Glomerular endothelial cell (primary cell): ENCODE data around the gene IGSF9B. TPM values are rescaled to one million over a fixed set of nuclear protein-coding genes. Genes with fewer than 3 reads are reported as not detected.

Experiments
- DNase-seq: peaks from one replicate; pipeline ENCODE4 v3.0.0-alpha.2; 2011; ENCODE audit warnings: low read depth, low spot score; ENCODE audit errors: extremely low read depth
- total RNA-seq: library from RNA; depleted of rRNA; stranded (reverse); fragments of >200 nt; gene quantifications from 2 replicates; pipeline ENCODE4 v1.2.3, GENCODE V29; 2015

Gene IGSF9B
- total RNA-seq, 1 donor from 2014 or later: not detected

DNA sequence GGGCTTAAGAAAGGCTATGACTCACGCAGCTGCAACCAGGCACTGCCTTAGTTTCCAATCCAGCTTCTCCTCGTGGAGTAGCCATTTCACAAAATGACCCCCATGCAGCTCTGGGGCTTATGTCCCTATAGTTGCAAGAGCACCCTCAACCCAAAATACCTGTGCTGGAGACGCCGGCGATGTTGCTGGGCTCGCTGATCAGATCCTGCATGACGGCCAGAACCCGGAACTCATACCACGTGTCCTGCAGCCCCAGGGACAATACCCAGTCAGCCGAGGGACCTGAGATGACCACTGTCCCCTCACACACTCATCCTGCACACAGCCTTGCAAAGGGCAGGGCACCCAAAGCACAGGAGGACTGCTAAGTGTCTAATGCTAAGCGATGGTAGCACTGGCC lies 32.1 kb downstream of the IGSF9B start:
- DNase-seq: no peak

DNA sequence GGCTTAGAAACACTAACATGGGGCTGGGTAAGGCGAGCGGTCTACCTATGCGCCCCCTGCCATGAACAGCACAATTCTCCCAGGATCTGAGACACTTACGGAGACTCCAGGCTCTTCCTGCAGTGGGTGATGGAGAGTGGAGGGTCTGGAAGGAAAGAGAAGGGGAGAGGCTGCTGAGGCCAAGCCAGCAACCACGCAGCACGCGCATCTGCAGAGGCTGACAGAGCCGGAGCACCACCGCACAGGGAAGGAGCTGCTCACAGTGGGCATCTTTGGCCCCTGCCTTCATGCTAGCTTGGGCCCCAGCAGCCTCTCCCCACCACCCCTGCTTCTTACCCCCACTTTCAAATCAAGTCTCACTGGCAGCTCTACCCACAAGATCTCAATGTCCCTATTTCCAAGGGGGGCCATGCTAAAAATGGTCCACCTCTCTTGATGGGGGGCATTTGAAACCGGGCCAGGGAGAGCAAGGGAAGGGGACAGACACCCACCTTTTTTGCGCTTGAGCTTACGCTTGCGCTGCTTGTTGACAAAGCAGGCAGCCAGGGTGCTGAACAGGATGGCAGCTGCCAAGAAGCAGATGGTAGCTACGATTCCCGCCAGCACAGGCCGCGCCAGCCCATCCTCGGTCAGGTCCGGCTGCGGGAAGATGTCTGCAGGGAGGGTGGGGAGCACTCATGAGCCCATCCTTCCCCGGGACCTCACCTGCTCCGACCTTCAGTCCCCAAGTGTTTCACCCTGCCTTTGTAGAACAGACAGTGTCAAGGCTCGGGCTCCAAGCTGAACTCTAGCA lies 34.5 kb downstream of the IGSF9B start:
- DNase-seq: no peak

DNA sequence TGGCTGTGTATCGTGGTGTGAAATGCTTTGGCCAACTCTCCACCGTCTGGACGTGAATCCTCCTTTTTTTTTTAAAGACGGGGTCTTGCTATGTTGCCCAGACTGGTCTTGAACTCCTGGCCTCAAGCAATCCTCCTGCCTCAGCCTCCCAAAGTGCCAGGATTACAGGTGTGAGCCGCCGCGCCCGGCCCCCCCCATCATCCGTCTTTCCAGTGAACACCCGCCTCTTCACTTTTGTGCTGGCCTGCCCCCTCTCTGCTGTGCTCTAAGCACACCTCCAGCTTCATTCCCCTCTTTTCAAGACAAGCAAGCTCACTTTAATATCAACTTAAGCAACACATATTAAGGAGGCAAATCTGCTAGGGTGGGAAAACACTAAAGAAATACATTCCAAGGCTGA lies 35.3 kb downstream of the IGSF9B start:
- DNase-seq: no peak

- no peak for DNase-seq
Measured at GRCh38 chr11:133921026-133921425, 35.7 kb downstream of the IGSF9B start.

DNA sequence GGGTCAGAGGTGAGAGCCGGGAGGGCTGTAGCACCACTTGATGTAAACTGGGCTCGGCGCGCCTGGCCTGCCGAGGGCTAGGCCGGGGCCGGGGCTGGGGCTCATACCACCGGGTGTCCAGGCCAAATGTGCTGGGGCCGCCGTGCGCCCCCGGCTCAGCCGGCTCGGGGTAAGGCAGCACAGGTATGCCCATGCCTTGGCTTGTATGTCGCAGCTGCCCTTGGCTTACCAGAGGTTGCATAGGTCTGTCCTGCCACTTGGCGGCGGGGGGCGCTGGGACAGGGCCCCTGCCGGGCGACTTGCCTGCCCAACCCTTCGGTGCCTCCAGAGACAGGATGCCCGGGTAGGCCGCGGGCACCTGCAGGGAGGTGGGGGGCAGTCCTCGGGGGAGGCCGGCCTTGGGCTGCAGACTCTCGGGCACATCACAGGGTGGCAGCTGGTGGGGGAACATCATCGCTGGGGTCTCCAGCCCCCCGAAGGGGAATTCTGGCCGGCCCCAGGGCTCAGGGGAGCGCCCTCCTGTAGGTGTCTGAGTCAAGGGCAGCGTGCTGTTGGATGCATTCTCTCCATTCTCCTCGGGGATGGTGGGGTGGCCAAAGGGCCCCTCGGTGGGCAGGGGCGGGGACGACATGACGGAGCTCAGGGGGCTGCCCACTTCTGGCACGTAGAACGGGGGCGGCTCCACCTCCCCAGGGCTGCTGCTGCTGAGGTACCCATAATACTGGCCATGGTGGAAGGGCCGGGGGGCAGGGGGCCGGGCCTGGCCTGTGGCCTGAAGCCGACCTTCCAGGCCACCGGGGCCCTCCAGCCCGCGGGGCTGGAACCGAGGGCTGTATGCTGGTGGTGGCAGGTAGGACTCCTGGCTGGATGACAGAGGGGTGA lies 36.4 kb downstream of the IGSF9B start:
- DNase-seq: no peak

- no peak for DNase-seq
Measured at GRCh38 chr11:133919330-133920108, 37.2 kb downstream of the IGSF9B start.

GRCh38 chr11:133918608-133919260 lies 38.0 kb downstream of the IGSF9B start:
- DNase-seq: no peak

GRCh38 chr11:133917921-133918607 lies 38.7 kb downstream of the IGSF9B start:
- DNase-seq: no peak

DNA sequence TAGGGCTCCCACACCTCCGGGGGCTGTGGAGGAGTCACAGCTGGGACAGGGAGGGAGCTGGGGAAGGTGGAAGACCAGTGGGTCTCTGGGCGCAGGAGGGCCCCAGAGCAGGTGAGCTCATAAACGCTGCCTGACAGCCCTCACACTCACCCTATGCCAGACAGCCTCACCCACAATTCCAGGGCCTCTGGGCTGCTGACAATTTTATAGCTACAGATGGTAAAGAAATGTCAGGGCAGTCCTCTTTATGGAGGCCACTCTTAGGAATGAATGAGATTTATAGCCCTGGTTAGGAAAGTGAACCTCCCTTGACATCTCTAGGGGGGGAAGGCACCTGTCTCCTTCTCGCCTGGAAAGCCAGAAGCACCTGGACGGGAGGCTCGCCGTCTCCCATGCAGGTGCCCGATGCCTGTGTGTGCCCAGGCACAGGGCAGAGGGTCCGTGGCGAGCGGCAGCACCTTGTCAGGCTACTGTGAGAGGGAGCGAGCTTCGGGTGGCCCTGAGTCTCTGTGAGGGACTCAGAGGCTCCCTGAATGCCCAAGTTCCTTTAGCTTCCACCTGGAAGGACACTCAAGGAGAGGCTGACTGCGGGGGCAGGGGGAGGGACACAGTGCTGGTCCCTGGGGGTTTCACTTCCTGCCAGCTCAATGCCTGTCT lies 39.9 kb downstream of the IGSF9B start:
- DNase-seq: no peak

DNA sequence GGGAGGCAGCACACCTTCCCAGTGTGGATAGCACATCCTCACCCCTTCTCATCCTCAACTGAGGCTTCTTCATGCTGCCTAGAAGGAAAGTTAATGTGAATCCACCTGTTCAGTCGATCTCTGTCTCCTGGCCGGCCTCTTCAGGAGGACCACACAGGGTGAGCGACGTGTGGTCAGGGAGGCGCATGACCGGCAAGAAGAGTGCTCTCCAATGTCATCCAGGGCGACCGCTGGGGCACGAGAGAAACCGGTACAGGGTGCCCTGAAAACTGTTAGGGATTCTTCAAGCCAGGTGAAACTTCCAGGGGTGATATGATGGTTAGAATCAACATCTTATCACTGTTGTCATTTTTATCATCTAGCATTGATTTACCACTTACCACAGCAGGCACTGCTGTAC lies 43.0 kb downstream of the IGSF9B start:
- no peak for DNase-seq

GRCh38 chr11:133911171-133911570 lies 45.6 kb downstream of the IGSF9B start:
- no peak for DNase-seq

DNA sequence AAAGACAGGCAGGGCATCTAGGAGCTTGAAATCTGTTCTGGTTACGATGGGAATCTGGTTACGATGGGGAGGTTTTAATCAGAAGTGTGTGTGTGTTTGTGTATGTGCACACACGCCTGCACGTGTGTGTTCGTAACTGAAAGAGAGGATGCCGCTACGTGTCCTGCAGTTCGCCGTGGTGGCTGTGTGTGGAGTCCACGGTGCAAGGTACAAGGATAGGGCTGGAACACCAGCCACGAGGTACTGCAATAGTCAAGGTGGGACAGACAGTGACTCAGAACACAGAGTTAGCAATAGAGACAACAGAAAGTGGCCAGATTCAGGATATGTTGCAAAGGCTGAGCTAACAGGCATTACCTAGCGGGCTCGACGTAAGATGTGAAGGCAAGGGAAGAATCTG lies 46.7 kb downstream of the IGSF9B start:
- no peak for DNase-seq

DNA sequence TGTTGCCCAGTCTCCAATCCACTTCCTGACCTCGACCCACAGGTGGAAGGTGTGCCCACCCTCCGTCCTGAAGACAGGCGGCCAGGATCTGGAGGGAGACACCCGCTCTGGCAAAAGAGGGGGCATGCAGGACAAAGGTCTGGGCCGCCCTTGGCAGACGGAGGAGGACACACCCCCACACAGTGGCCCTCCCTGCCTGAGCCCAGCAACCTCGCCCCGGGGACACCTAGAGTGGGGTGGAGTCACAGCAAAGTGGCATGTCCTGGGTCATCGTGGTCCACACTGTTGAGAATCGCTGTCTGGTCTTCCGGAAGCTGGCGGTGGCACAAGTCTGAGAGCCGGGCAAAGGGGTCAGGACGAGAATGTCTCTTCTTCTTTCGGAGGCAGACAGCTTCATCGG lies 47.9 kb downstream of the IGSF9B start:
- DNase-seq: no peak

GRCh38 chr11:133907841-133908241 lies 48.9 kb downstream of the IGSF9B start:
- DNase-seq: no peak

DNA sequence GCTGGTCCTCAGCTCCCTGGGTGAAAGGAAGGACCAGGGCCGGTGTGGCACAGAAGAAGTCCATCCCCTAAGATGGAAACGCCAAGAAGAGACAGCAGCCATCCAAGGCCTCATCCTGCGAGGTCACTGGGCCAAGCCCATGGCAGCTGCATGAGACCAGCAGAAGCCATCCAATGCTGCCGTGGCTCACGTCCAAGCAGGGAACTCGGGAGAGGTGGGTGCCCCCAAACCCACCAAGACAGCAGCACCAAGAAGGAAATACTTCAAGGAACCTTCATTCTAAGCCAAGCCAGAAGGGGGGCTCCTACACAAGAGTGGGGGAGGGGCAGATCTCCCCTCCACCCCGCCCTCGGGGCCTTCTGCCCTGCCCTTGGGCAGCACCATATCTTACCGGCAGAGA lies 49.6 kb downstream of the IGSF9B start:
- DNase-seq: no peak

- DNase-seq: no peak
Measured at GRCh38 chr11:133906746-133907145, 50.0 kb downstream of the IGSF9B start.

DNA sequence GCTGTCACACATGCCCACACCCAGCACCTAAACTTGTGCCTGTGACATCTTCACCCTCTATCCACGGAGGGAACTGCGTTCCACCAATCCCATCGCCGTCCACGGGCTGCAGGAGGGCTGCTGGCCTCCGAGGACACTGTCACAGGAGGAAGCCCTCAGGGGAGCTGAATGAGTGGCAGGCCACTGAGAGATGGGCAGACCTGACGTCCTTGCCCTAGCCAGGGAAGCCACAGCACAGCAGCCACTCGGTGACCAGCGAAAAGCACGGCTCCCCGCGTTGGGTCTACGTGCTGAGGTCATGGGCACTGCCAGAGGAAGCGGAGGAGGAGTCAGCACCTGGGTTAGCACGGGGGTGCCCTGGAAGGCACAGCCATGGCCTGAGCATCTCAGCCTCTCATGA lies 50.5 kb downstream of the IGSF9B start:
- no peak for DNase-seq

DNA sequence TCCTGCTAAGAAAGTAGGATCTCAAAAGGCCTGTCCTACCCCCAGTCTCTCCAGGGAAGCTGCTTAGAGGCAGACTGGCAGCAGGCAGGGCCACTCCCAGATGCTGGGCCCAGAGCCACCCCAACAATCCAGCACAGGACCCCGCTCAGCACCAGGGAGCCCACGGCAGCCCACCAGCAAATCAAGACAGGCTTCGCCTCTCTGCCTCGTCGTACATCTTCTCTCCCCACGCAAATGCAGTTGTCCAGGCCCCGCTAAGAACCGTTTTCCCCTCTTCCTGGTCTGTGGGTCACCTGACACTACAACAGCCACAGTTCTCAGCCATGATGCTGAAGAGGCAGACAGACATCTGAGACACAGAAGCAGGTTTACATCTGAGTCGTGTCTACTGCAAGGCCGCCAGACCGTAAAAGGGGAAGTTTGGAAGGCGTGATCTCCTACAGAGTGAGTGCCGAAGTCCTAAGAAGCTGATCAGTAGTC lies 51.1 kb downstream of the IGSF9B start:
- no peak for DNase-seq

- DNase-seq: no peak
Measured at GRCh38 chr11:133904818-133905515, 51.8 kb downstream of the IGSF9B start.
